ENCODE results near the gene PCP4. TPM values are rescaled to one million over a fixed set of nuclear protein-coding genes. Genes with fewer than 3 reads are reported as not detected.

PCP4 gene
- total RNA-seq, 1 donor from 2014 or later: not detected

DNA sequence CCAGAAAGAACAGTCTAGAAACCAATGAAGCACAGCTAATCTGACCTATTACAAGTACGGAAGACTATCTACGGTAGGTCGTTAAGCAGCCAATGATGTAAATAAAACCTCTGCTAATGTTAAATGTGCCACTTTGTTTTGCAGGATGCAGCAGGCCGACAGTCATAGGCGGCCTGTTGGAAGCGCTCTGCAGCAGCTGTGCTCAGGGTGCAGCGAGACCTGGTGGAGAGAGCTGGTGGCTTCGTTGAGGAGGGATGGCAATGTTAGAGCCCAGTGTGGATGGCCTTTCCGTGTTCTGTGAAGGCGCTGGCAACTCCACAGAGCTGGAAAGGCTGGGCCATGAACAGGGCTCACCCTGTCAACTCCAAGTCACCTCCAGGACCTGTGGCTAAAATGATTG is 87.3 kb downstream of the PCP4 start:
- no peak overlapping the region for H3K4me3 ChIP-seq (ENCODE audit: low read depth, low read length)
- FAIRE-seq (no peak), DNase-seq (ENCODE audit: low read depth) (no peak)
- TF ChIP-seq, protein P1, sequence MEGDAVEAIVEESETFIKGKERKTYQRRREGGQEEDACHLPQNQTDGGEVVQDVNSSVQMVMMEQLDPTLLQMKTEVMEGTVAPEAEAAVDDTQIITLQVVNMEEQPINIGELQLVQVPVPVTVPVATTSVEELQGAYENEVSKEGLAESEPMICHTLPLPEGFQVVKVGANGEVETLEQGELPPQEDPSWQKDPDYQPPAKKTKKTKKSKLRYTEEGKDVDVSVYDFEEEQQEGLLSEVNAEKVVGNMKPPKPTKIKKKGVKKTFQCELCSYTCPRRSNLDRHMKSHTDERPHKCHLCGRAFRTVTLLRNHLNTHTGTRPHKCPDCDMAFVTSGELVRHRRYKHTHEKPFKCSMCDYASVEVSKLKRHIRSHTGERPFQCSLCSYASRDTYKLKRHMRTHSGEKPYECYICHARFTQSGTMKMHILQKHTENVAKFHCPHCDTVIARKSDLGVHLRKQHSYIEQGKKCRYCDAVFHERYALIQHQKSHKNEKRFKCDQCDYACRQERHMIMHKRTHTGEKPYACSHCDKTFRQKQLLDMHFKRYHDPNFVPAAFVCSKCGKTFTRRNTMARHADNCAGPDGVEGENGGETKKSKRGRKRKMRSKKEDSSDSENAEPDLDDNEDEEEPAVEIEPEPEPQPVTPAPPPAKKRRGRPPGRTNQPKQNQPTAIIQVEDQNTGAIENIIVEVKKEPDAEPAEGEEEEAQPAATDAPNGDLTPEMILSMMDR (IDR thresholded peaks at IDR 0.05; ENCODE audit: insufficient read depth, low read length, severe bottlenecking): no peak
- H3K27me3 ChIP-seq (ENCODE audit: control insufficient read depth, insufficient read depth, low read length): no peaks in the 10 kb centered on the region
- no peaks in the 10 kb centered on the region for H3K36me3 ChIP-seq (ENCODE audit: control insufficient read depth, insufficient read depth, low read length)

DNA sequence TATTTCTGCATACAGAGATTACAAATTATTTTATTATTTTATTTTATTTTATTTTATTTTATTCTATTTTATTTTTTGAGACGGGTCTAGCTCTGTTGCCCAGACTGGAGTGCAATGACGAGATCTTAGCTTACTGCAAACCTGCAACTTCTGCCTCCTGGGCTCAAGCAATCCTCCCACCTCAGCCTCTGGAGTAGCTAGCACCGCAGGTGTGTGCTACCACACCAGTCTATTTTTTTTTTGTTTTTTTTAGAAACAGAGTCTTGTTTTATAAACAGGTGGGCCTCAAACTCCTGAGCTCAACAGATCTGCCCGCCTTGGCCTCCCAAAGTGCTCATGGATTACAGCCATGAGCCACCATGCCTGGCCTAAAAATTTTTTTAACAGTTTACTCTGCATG is 88.1 kb downstream of the PCP4 start:
- TF ChIP-seq, protein P1 (IDR thresholded peaks at IDR 0.05; ENCODE audit: insufficient read depth, low read length, severe bottlenecking): no peak
- Histone ChIP-seq H3K4me3 (ENCODE audit: low read depth, low read length) (no peak overlapping the region), H3K27me3 (ENCODE audit: control insufficient read depth, insufficient read depth, low read length) (no peaks in the 10 kb centered on the region), H3K36me3 (ENCODE audit: control insufficient read depth, insufficient read depth, low read length) (no peaks in the 10 kb centered on the region)
- DNase-seq (ENCODE audit: low read depth): no peak
- FAIRE-seq: no peak

DNA sequence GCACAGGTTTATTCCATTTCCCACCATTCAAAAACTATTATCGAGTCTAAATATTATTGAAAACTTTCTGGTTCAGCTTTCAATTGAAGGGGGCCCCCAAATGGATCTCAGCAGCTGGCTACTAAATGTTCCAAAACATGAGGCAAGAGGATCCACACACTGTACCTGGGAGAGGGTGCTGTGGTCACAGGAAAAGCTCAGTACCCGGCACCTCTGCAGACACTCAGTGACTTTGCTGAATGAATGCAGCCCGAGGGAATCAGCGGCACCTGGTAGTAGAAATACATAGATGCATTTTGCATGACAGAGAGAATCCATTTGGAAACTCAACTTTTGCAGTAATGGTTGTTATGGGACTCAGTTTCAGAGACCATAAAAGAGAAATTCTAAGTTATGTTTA is 89.3 kb downstream of the PCP4 start:
- Histone ChIP-seq H3K36me3 (ENCODE audit: control insufficient read depth, insufficient read depth, low read length) (no peaks in the 10 kb centered on the region), H3K4me3 (ENCODE audit: low read depth, low read length) (no peak overlapping the region), H3K27me3 (ENCODE audit: control insufficient read depth, insufficient read depth, low read length) (no peaks in the 10 kb centered on the region)
- no peak for FAIRE-seq
- no peak for DNase-seq (ENCODE audit: low read depth)
- TF ChIP-seq, protein P1 (IDR thresholded peaks at IDR 0.05; ENCODE audit: insufficient read depth, low read length, severe bottlenecking): no peak

DNA sequence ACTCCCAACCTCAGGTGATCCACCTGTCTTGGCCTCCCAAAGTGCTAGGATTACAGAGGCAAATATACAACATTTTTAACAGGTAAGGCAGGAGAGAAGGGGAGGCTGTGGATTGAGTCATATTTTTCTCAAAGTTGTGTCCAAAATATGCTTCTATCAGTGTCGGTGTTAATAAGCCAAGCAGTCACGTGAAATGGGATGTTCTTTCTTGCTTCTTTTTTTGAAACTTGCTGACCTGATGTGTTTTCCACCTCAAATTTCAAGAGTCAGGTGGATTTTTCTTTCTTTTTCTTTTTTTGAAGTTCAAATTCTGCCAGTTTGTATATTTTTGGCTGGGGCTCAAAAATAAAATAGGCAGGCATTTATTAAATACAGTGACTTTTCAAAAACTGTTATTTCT is 91.5 kb downstream of the PCP4 start:
- Histone ChIP-seq H3K27me3 (ENCODE audit: control insufficient read depth, insufficient read depth, low read length) (no peaks in the 10 kb centered on the region), H3K4me3 (ENCODE audit: low read depth, low read length) (no peak overlapping the region), H3K36me3 (ENCODE audit: control insufficient read depth, insufficient read depth, low read length) (no peaks in the 10 kb centered on the region)
- DNase-seq (ENCODE audit: low read depth) (no peak), FAIRE-seq (no peak)
- TF ChIP-seq, protein P1 (IDR thresholded peaks at IDR 0.05; ENCODE audit: insufficient read depth, low read length, severe bottlenecking): no peak

DNA sequence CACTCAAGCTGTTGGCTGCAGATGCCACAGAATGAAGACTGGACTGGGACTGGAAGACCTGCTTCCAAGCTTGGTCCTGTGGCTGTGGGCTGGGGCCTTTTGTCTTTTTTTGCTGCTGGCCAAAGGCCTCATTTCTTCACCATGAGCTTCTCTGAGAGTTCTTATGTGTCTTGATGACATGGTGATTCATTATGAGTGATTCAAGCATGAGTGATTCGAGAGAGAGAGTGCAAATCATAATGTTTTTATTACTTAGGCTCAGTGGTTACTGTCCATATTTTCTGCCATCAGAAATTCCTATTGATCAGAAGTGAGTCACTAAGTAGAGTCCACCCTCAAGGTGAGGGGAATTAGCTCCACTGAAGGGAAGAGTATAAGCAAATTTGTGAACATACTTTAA is 94.0 kb downstream of the PCP4 start:
- Histone ChIP-seq H3K27me3 (ENCODE audit: control insufficient read depth, insufficient read depth, low read length) (no peaks in the 10 kb centered on the region), H3K4me3 (ENCODE audit: low read depth, low read length) (no peak overlapping the region), H3K36me3 (ENCODE audit: control insufficient read depth, insufficient read depth, low read length) (no peaks in the 10 kb centered on the region)
- FAIRE-seq (no peak), DNase-seq (ENCODE audit: low read depth) (peak; percentile 42)
- TF ChIP-seq, protein P1 (IDR thresholded peaks at IDR 0.05; ENCODE audit: insufficient read depth, low read length, severe bottlenecking): no peak

DNA sequence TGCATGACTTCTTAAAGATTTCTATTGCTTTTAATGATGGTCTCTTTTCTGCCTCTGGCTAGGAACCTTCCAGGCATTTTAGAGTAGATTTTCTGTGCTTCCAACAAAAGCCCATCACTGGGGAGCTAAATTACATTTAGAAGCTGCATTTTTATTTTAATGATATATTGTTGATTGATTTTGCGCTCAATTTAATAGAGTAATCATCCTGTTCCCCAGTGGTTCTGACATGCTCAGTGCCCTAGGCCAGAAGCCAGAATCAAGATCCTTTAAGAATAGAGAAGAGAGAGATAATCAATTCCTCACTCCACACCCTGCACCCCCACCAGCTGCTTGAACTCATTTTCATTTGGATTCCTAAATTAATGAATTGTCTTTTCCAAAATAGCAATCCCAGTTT is 97.8 kb downstream of the PCP4 start:
- TF ChIP-seq, protein P1 (IDR thresholded peaks at IDR 0.05; ENCODE audit: insufficient read depth, low read length, severe bottlenecking): no peak
- no peak for DNase-seq (ENCODE audit: low read depth)
- H3K27me3 ChIP-seq (ENCODE audit: control insufficient read depth, insufficient read depth, low read length): no peaks in the 10 kb centered on the region
- no peak overlapping the region for H3K4me3 ChIP-seq (ENCODE audit: low read depth, low read length)
- no peak for FAIRE-seq
- H3K36me3 ChIP-seq (ENCODE audit: control insufficient read depth, insufficient read depth, low read length): no peaks in the 10 kb centered on the region
